Activated T-helper 1 cell treated with anti-CD3 and anti-CD28 coated beads, Interleukin-12 subunit alpha, Interleukin-12 subunit beta, Interleukin-2, Interleukin-4 antibody, amounts not matched to agents 30 ng/mL and 10 ng/mL and 1 ng/mL, durations not matched to agents 14 hours and 24 hours and 36 hours (primary cell): ENCODE results near the gene DRC7. TPM values are rescaled to one million over a fixed set of nuclear protein-coding genes. Genes with fewer than 3 reads are reported as not detected.
A peak's percentile ranks its signal among the peaks of the same experiment; 100 is the strongest.

ENCODE experiments used
- DNase-seq: peaks from one replicate; pipeline ENCODE4 v3.0.0; 2021; ENCODE audit warnings: low spot score
- H3K27ac Mint-ChIP-seq: one replicate; pipeline ENCODE4 v1.8.0; 2021; ENCODE audit warnings: mild to moderate bottlenecking, mixed read lengths
- H3K27me3 Mint-ChIP-seq: one replicate; pipeline ENCODE4 v1.8.0; 2022; ENCODE audit warnings: mild to moderate bottlenecking, moderate library complexity, mixed read lengths; ENCODE audit not compliant: insufficient read depth
- H3K36me3 Mint-ChIP-seq: one replicate; pipeline ENCODE4 v1.8.0; 2021; ENCODE audit warnings: low read depth, mixed read lengths
- H3K4me1 Mint-ChIP-seq: one replicate; pipeline ENCODE4 v1.8.0; 2021; ENCODE audit warnings: low read depth, mixed read lengths
- H3K4me3 Mint-ChIP-seq: one replicate; pipeline ENCODE4 v1.8.0; 2021; ENCODE audit warnings: mild to moderate bottlenecking, moderate library complexity, mixed read lengths
- H3K9me3 Mint-ChIP-seq: one replicate; pipeline ENCODE4 v1.8.0; 2021; ENCODE audit warnings: mixed read lengths
- intact Hi-C: fragments of 100-400 bp; cut with micrococcal nuclease; formaldehyde crosslinking; loops from one replicate; pipeline ENCODE4 v1.15.1; 2024
- total RNA-seq: library from RNA; stranded (reverse); gene quantifications from 2 replicates; pipeline ENCODE4 v1.2.3, GENCODE V29; 2022

The DRC7 gene, protein sequence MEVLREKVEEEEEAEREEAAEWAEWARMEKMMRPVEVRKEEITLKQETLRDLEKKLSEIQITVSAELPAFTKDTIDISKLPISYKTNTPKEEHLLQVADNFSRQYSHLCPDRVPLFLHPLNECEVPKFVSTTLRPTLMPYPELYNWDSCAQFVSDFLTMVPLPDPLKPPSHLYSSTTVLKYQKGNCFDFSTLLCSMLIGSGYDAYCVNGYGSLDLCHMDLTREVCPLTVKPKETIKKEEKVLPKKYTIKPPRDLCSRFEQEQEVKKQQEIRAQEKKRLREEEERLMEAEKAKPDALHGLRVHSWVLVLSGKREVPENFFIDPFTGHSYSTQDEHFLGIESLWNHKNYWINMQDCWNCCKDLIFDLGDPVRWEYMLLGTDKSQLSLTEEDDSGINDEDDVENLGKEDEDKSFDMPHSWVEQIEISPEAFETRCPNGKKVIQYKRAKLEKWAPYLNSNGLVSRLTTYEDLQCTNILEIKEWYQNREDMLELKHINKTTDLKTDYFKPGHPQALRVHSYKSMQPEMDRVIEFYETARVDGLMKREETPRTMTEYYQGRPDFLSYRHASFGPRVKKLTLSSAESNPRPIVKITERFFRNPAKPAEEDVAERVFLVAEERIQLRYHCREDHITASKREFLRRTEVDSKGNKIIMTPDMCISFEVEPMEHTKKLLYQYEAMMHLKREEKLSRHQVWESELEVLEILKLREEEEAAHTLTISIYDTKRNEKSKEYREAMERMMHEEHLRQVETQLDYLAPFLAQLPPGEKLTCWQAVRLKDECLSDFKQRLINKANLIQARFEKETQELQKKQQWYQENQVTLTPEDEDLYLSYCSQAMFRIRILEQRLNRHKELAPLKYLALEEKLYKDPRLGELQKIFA
- total RNA-seq, result not detected in 2 replicates

DNA sequence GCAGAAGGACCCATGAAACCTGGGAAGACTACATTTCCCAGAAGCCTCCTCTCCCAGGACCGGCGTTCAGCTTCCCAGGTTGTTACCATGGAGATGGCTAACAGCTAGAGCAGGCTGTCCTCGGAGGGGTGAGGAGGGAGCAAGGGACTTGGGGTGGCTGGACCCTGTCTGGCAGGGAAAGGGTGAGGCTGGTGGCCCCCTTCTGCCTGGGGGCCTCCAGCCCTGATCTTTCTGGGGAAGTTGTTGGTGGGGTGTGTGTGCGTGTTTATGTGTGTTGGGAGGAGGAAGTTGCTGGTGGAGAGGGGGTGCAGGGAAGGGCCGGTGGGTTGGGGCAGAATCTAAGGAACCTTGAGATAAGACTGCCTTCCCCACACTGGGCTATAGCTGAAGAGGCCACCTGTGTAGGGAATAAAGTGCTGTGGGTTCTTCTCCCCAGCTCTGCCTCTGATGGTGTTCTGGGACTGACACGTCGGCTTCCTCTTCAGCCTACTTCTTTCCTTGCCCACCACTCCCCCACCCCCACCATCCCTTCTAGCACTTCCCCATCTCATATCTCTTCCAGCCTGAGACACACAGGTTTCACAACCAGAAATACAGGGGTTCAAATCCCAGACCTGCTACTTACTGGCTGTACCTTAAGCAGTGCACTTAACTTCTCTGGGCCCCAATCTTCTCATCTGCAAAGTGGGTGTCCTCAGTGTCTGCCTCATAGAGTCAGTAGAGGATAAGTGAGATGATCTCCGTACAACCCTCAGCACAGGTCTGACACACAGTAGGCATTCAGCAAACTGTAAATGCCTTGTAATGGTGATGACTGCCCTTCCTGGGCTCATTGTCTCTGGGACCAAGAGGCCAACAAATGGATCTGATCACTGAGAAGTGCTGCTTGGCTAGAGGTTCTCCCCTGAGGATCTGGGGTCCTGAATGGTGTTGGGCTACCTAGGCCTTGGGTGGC, at the start of gene DRC7:
Gene DRC7 (plus strand): TSS at position 82 of the 955 bp plus-strand sequence. CDS start 3,144 bp downstream, outside the sequence.
- intact Hi-C loops, result no loop called here
- H3K4me3 Mint-ChIP-seq, result peak within 1 kb of the TSS; percentile 68

DNA sequence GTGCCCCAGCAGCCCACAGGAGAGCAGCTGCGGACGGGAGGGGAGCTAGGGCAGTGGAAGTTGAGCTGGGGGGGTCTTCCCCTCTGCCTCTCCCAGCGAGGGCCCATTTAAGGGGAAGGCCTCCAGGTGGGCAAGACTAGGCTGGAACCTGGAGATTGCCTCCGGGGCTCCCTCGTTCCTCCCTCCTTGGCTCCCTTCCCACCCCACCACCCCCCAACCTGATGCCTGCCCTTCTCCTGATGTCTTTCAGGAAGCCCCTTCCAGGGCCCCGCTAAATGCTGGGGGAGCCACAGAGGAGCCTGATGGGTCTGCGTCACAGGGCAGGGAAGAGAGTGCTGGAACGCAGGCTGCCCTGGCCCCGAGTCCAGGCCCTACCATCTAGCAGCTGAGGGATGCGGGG, 49.4 kb upstream of the DRC7 start:
- Mint-ChIP-seq H3K27ac (no peak overlapping the region), H3K4me3 (no peak overlapping the region), H3K9me3 (no peaks in the 10 kb centered on the region), H3K27me3 (peaks cover 3% of the 10 kb centered on the region), H3K4me1 (peaks cover 22% of the 10 kb centered on the region), H3K36me3 (no peaks in the 10 kb centered on the region)
- no peak for DNase-seq
- intact Hi-C loops, result no loop called here

More for the DNA sequence above, at the start of gene DRC7:
- DNase-seq, result peak; percentile 5
- Mint-ChIP-seq H3K27me3 (no peaks in the 10 kb centered on the region), H3K36me3 (peaks cover 1% of the 10 kb centered on the region), H3K27ac (peak within 1 kb of the TSS; percentile 63), H3K4me1 (peaks cover 21% of the 10 kb centered on the region), H3K9me3 (no peaks in the 10 kb centered on the region)

DNA sequence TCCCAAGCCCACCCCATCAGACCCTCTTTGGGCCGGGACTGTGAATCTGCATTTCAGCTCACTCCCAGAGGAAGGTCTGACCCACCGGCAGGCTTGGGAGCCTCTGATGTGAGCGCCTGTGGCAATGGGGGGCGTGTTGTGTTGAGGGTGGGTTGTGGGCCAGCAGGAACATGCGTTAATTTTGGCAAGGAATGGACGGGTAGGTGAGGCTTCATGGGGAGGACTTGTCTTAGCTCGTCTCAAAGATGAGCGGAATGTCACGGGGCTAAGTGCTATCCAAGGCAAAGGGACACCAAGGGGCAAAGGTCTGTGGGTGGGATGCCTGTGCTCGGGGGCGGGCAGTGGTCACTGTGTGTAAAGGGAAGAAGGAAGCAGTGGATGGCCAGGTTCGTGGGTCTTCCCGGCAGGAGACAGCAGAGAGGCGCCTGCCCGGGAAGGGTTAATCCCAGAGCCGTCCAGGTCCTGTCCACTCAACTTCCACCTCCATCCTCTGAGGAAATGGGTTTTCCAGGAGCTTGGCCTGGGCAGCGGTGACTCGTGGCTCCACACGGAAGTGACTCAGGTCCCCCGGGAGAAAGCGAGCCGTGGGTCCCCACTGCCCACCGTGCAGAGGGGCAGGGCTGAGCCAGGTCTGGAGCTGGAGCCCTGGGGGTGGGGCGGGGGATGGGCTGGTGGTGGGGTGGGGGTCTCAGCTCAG, 48.8 kb upstream of the DRC7 start:
- H3K27me3 Mint-ChIP-seq, result no peaks in the 10 kb centered on the region
- H3K4me3 Mint-ChIP-seq, result no peak overlapping the region
- no peaks in the 10 kb centered on the region for H3K36me3 Mint-ChIP-seq
- H3K4me1 Mint-ChIP-seq, result peaks cover 22% of the 10 kb centered on the region
- no peak for DNase-seq
- intact Hi-C loops, result loop anchor here (2.0 kb wide), 1 partner anchor 13 kb away; no protein-coding TSS in a partner anchor
- peak overlapping the region; percentile 8 for H3K27ac Mint-ChIP-seq
- H3K9me3 Mint-ChIP-seq, result no peaks in the 10 kb centered on the region

DNA sequence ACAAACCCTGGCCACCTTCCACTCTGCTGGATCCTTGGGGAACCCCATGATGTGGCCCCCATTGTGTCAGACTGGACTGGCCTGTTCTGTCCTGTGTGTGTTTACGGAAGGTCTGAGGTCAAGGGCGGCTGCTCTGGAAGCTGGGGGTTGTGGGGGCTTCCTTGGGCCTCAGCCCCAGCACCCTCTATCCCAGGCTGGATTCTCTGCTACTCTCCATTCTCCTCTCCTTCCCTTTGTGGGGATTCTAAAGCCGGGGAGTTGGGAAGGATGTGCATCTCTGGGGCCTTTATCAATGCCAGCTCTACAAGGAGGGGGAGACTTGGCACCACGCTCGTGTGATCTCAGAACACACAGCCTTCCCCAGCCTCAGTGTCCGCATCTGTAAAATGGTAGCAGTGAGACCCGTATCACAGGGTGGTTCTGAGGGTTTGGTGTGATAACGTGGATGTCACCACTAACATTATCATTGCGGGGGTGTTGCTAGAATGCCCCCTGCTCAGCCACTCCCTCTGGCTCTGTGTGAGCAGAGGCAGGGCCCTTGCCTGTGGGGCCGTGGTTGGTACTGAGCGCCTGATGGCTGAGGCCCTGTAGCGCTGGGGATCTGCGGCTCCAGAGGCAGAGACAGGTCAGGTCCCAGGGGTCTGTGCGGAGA, 48.1 kb upstream of the DRC7 start:
- DNase-seq, result no peak
- Mint-ChIP-seq H3K4me3 (no peak overlapping the region), H3K36me3 (no peaks in the 10 kb centered on the region), H3K9me3 (no peaks in the 10 kb centered on the region), H3K27ac (no peak overlapping the region), H3K4me1 (peaks cover 25% of the 10 kb centered on the region), H3K27me3 (no peaks in the 10 kb centered on the region)
- intact Hi-C loops, result loop anchor here (2.0 kb wide), 1 partner anchor 14 kb away; no protein-coding TSS in a partner anchor

DNA sequence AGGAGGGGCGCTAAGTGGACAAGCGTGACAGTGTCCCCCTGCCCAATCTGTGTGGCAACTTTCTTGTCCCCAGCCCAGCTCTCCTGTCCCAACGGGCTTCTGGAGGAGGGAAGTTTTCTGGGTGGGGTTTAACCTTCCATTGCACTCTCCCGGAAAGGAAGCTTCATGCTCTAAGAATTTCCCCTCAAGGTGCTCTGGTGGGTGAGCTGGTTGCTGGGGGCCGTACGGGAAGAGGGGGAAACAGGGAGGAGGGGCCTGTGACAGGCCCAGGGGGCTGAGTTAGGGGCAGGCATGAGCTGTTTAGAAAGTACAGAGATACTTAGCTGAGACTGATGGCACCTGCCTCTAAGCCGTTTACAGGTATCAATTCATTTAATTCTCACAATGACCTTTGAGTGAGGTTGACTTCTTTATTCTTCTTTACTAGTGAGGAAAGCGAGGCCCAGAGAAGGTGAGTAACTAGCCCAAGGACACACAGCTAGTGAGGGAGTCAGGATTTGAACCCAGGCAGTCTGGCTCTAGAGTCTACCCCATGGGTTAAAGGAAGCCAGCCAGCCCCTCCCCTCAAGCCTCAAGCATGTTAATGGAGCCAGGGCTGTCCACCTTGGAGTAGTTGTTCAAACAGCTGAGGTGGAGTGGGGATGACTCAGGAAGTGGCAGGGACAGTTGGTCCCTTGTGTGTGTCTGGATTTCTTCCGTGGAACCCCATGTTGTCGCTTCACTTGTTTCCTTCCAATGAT, 47.3 kb upstream of the DRC7 start:
- Mint-ChIP-seq H3K36me3 (no peaks in the 10 kb centered on the region), H3K27ac (peak overlapping the region; percentile 48)
- no peak for DNase-seq

DNA sequence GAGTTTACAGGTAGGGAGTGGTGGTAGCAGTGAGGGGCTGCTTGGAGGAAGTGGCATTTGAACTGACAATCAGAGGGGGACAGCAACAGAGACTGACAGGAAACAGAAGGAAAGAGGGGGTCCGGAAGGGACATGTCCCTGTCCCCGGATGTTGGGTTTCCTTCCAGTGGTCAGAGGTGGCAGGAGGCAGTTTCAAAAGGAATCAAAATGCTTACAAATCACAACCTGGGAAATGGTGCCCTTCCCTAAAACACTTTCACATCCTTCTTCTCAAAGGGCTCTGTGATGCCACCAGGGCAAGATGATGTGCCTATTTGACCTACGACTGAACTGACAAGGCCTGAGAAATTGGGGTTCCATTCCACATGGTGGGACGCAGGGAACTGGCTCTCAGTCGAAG, 46.5 kb upstream of the DRC7 start:
- no peaks in the 10 kb centered on the region for H3K36me3 Mint-ChIP-seq
- DNase-seq, result no peak
- no peaks in the 10 kb centered on the region for H3K9me3 Mint-ChIP-seq
- H3K27ac Mint-ChIP-seq, result peak overlapping the region; percentile 48
- H3K4me1 Mint-ChIP-seq, result peaks cover 34% of the 10 kb centered on the region
- H3K27me3 Mint-ChIP-seq, result no peaks in the 10 kb centered on the region
- intact Hi-C loops, result no loop called here
- H3K4me3 Mint-ChIP-seq, result no peak overlapping the region

More for the DNA sequence above, 47.3 kb upstream of the DRC7 start:
- Mint-ChIP-seq H3K4me1 (peaks cover 33% of the 10 kb centered on the region), H3K9me3 (no peaks in the 10 kb centered on the region), H3K4me3 (no peak overlapping the region), H3K27me3 (no peaks in the 10 kb centered on the region)
- intact Hi-C loops, result loop anchor here (2.0 kb wide), 1 partner anchor 15 kb away; no protein-coding TSS in a partner anchor

DNA sequence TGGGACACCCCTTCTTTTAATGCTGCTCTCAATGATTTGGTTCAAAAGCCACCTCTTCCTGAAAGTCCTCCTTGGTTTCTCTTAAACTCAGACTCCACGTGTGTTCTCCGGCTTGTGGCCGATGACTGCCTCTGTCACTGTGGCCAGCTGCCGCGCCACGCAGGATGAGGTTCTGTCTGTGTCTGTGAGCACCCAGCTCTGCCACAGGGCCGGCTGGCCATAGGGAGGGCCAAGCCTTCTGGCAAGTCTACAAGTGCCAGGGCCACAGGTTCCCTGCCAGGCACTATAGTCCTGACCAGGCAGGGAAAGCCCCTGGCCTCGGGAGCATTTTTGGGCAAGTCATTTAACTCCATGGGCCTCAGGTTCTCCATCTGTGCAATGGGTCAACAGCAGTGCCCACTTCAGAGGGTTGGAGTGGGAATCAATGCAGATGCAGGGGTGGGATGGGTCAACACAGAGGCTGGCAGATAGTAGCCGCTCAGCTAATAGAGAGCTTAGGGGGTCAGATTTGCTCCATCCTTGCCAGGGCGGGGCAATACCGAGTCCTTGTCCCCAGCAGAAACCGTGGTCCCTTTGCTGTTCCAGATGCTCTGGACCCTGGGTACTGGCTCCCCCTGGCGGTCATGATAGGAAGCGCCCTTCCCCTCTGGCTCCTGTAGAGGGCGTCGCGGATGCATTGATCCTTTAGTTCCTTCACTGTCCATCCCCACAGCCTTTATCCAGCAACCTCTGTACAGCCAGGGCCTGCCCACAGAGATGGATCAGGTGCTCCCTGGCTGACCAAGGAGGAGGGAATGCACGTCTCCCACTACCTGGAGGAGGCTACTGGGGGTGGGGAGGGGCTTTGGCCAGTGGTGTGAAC, 45.8 kb upstream of the DRC7 start:
- intact Hi-C loops, result loop anchor here (1.0 kb wide), 7 partner anchors 40 to 108 kb away; partner anchors contain the start of gene KATNB1
- peak overlapping the region; percentile 45 for H3K27ac Mint-ChIP-seq

DNA sequence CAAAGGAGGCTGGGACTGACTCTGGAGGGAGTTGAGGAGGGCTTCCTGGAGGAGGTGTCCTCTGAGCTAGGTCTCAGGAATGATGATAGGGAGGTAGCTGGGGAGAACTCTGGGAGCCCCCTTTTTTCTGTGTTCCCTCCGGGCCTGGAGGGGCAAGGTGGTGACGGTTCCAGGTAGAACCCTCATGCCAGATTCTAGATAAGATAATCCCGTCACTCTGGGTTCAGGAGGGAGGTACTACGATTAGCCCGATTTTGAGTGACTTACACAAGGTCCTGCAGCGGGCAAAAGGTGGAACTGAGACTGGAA, 45.2 kb upstream of the DRC7 start:
- DNase-seq, result no peak
- Mint-ChIP-seq H3K27me3 (no peaks in the 10 kb centered on the region), H3K4me3 (no peak overlapping the region), H3K4me1 (peaks cover 34% of the 10 kb centered on the region), H3K36me3 (no peaks in the 10 kb centered on the region), H3K9me3 (no peaks in the 10 kb centered on the region), H3K27ac (no peak overlapping the region)
- intact Hi-C loops, result loop anchor here (1.0 kb wide), 7 partner anchors 40 to 108 kb away; partner anchors contain the start of gene KATNB1

More for the DNA sequence above, 45.8 kb upstream of the DRC7 start:
- H3K9me3 Mint-ChIP-seq, result no peaks in the 10 kb centered on the region
- H3K4me1 Mint-ChIP-seq, result peaks cover 34% of the 10 kb centered on the region
- DNase-seq, result peak; percentile 81
- H3K36me3 Mint-ChIP-seq, result no peaks in the 10 kb centered on the region
- no peaks in the 10 kb centered on the region for H3K27me3 Mint-ChIP-seq
- H3K4me3 Mint-ChIP-seq, result no peak overlapping the region

DNA sequence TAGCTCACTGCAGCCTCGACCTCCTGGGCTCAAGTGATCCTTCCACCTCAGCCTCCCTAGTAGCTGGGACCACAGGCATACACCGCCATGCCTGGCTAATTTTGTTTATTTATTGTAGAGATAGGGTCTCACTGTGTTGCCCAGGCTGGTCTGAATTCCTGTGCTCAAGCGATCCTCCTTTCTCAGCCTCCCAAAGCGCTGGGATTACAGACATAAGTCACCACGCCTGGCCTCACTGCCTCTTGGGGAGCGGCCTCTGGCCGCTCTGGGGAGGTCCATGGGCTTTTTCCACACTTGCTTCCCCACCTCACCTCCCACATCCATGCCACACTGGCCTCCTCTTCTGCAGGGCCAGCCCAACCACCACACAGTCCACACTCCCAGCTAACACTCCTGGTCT, 44.8 kb upstream of the DRC7 start:
- H3K4me1 Mint-ChIP-seq, result peaks cover 34% of the 10 kb centered on the region
- H3K27me3 Mint-ChIP-seq, result no peaks in the 10 kb centered on the region
- no peaks in the 10 kb centered on the region for H3K36me3 Mint-ChIP-seq
- intact Hi-C loops, result loop anchor here (1.0 kb wide), 7 partner anchors 41 to 107 kb away; partner anchors contain the start of gene KATNB1
- H3K27ac Mint-ChIP-seq, result no peak overlapping the region
- H3K9me3 Mint-ChIP-seq, result no peaks in the 10 kb centered on the region
- no peak overlapping the region for H3K4me3 Mint-ChIP-seq
- no peak for DNase-seq
